Right lobe of liver (tissue), 4 donors: ENCODE results near the gene GREB1.

Source experiments
- CTCF ChIP-seq, 4 donors: fragments of 200-600 bp in 3 of 4; fragments of 450-650 bp in 1 of 4; IDR thresholded peaks; one replicate each; pipeline versions ENCODE4 v1.5.1 to v1.8.0; 2016 to 2022; ENCODE audit warnings: antibody characterized with exemption in 4 of 4, mild to moderate bottlenecking in 2 of 4
- POLR2A ChIP-seq: fragments of 450-650 bp; IDR thresholded peaks from one replicate; pipeline ENCODE4 v1.6.1; 2017; ENCODE audit warnings: antibody characterized with exemption, mild to moderate bottlenecking
- donor health status: DM: no; HTN: no; CAD: no.
- donor health status: DM: no; HTN: no; CAD: no.
- donor health status: DM: no; HTN: yes; CAD: no.

DNA sequence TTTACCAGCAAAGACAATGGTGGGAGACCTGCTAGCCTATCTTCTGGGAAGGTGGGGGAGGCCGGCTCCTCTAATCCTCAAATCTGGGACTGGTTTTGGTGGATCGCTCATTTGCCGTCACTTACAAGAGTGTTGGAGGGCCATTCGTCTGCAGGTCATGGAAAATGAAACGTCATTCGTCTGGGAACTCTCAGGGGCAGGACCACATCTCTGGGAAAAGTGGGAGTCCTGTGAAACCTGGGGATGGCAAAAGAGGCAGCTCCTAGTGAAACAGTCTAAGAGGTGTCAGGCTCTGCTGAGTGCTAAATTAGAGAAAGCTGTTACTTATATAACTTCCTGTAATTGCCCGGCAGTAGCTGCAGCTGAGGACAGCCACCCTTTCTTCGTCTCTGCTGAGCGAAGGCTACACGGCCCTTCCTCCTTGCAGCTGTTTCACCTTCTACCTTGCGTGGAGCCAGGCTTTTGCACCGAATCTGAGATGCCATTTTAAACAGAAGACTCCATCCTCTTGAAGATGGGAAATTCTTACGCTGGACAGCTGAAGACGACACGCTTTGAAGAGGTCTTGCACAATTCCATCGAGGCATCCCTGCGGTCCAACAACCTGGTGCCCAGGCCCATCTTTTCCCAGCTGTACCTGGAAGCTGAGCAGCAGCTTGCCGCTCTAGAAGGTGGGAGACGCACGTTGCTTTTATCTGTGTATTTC, 22.4 kb downstream of the GREB1 start:
- TF ChIP-seq POLR2A: no peak
- TF ChIP-seq CTCF (IDR thresholded peaks at IDR 0.05): no peak
